HG03342 (cell line): ENCODE results near the gene RAPGEF5.
"Not testable (repeated sequence)": the region's sequence is repeated elsewhere in the genome, so short reads cannot be mapped to it uniquely, and the experiment has no call there.

Source experiments
- ATAC-seq: cut with Tn5 transposase; IDR thresholded peaks from one replicate; pipeline ENCODE4 v1.9.1; 2021; ENCODE audit warnings: mild to moderate bottlenecking, moderate library complexity; ENCODE audit not compliant: unreplicated experiment

Gene RAPGEF5

GRCh38 chr7:22094413-22095342 lies 262.3 kb downstream of the RAPGEF5 start:
- no peak for ATAC-seq

- no peak for ATAC-seq
Measured at GRCh38 chr7:22093936-22094335, 263.0 kb downstream of the RAPGEF5 start.

- ATAC-seq: no peak
Measured at GRCh38 chr7:22093001-22093400, 264.0 kb downstream of the RAPGEF5 start.

GRCh38 chr7:22090958-22091525 lies 265.9 kb downstream of the RAPGEF5 start:
- not testable (repeated sequence) for ATAC-seq

- no peak for ATAC-seq
Measured at GRCh38 chr7:22090512-22090911, 266.4 kb downstream of the RAPGEF5 start.

GRCh38 chr7:22090107-22090506 lies 266.8 kb downstream of the RAPGEF5 start:
- no peak for ATAC-seq

- ATAC-seq: no peak
Measured at GRCh38 chr7:22088827-22089226, 268.1 kb downstream of the RAPGEF5 start.

GRCh38 chr7:22087861-22088260 lies 269.1 kb downstream of the RAPGEF5 start:
- no peak for ATAC-seq

GRCh38 chr7:22083704-22084240 lies 273.2 kb downstream of the RAPGEF5 start:
- ATAC-seq: peak; percentile 3

GRCh38 chr7:22082886-22083703 lies 273.9 kb downstream of the RAPGEF5 start:
- peak; percentile 98 for ATAC-seq

- ATAC-seq: peak; percentile 6
Measured at GRCh38 chr7:22082553-22082885, 274.4 kb downstream of the RAPGEF5 start.

GRCh38 chr7:22080219-22080618 lies 276.7 kb downstream of the RAPGEF5 start:
- not testable (repeated sequence) for ATAC-seq

GRCh38 chr7:22078872-22079271 lies 278.1 kb downstream of the RAPGEF5 start:
- ATAC-seq: not testable (repeated sequence)

GRCh38 chr7:22075561-22075960 lies 281.4 kb downstream of the RAPGEF5 start:
- ATAC-seq: no peak

GRCh38 chr7:22074897-22075296 lies 282.1 kb downstream of the RAPGEF5 start:
- ATAC-seq: no peak
